Immature natural killer cell (primary cell): ENCODE results near the gene CD82. TPM values are rescaled to one million over a fixed set of nuclear protein-coding genes. Genes with fewer than 3 reads are reported as not detected.

Experiments
- DNase-seq, 3 donors: peaks; one replicate each; pipeline ENCODE4 v3.0.0; 2022; ENCODE audit warnings: mixed read lengths in 1 of 3
- H3K27ac Mint-ChIP-seq, 6 donors: one replicate each; pipeline ENCODE4 v1.8.0; 2020; ENCODE audit warnings: mixed read lengths in 6 of 6, mild to moderate bottlenecking in 5 of 6, inconsistent platforms in 4 of 6, moderate library complexity in 3 of 6
- H3K27me3 Mint-ChIP-seq, 3 donors: one replicate each; pipeline ENCODE4 v1.8.0; 2020 to 2021; ENCODE audit warnings: low read depth in 3 of 3, mild to moderate bottlenecking in 3 of 3, mixed read lengths in 3 of 3, moderate library complexity in 3 of 3, inconsistent platforms in 1 of 3
- H3K36me3 Mint-ChIP-seq, 3 donors: one replicate each; pipeline ENCODE4 v1.8.0; 2020; ENCODE audit warnings: mixed read lengths in 3 of 3, inconsistent platforms in 2 of 3, mild to moderate bottlenecking in 2 of 3
- H3K4me1 Mint-ChIP-seq, 2 donors: one replicate each; pipeline ENCODE4 v1.8.0; 2020; ENCODE audit warnings: inconsistent platforms in 2 of 2, mild to moderate bottlenecking in 2 of 2, mixed read lengths in 2 of 2, moderate library complexity in 1 of 2
- H3K4me3 Mint-ChIP-seq, 5 donors: one replicate each; pipeline ENCODE4 v1.8.0; 2020; ENCODE audit warnings: mild to moderate bottlenecking in 5 of 5, mixed read lengths in 5 of 5, inconsistent platforms in 3 of 5, moderate library complexity in 3 of 5
- H3K9me3 Mint-ChIP-seq, 6 donors: one replicate each; pipeline ENCODE4 v1.8.0; 2020; ENCODE audit warnings: mild to moderate bottlenecking in 6 of 6, mixed read lengths in 6 of 6, inconsistent platforms in 4 of 6, moderate library complexity in 3 of 6
- polyA plus RNA-seq, 3 donors: library from polyadenylated mRNA; unstranded; fragments of 300-500 nt; fragmentation: Illumina TruSeq; gene quantifications; one replicate each; pipeline ENCODE4 v1.2.3, GENCODE V29; 2021

The CD82 gene, protein sequence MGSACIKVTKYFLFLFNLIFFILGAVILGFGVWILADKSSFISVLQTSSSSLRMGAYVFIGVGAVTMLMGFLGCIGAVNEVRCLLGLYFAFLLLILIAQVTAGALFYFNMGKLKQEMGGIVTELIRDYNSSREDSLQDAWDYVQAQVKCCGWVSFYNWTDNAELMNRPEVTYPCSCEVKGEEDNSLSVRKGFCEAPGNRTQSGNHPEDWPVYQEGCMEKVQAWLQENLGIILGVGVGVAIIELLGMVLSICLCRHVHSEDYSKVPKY
- 10 to 100 TPM in 2 of 3 donors, 1 to 10 TPM in 1; 9.7 to 15.7 (median 10.7) TPM for polyA plus RNA-seq

DNA sequence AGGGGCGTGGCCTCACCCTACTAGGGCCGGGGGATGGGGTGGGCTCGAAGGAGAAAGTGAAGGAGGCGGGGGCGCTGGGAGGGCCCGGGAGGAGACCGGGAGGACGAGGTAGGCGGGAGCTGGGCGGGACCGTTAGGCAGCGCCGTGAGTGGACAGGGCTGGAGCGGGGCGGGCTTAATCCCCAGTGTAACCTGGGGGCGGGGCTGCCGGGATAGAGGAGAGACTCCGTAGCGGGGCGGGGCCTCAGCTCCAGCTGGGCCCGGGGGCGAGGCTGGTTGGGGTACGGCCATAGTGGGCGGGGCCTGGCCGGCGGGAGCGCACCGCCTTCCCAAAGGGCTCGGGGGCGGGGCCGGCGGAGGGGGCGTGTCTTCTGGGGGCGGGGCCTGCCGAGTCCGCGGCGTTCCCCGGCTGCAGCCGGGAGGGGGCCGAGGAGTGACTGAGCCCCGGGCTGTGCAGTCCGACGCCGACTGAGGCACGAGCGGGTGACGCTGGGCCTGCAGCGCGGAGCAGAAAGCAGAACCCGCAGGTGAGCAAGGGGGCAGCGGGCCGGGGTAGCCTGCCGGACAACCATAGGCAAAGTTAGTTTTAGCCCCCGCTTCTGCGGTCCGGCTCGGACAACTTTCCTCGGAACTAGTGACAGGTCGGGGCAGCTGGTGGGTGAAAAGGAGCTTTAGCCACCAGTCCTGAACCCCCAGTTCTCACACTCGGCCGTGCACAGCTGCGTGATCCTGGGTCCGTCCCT lies at the start of gene CD82:
TSS of gene CD82 (plus strand) at position 453 of the 742 bp plus-strand sequence. CDS start 29,000 bp downstream, outside the sequence.
- peak within 1 kb of the TSS; percentile 53 to 82 (median 72) for H3K27ac Mint-ChIP-seq
- H3K9me3 Mint-ChIP-seq, result no peaks in the 10 kb centered on the region
- H3K27me3 Mint-ChIP-seq, result peaks cover 2 to 12% (median 3%) of the 10 kb centered on the region in 3 donors
- peaks cover 37 to 44% of the 10 kb centered on the region in 2 donors for H3K4me1 Mint-ChIP-seq
- peak; percentile 92 to 95 (median 95) for DNase-seq
- peak within 1 kb of the TSS; percentile 80 to 87 (median 81) for H3K4me3 Mint-ChIP-seq
- H3K36me3 Mint-ChIP-seq, result no peaks in the 10 kb centered on the region

DNA sequence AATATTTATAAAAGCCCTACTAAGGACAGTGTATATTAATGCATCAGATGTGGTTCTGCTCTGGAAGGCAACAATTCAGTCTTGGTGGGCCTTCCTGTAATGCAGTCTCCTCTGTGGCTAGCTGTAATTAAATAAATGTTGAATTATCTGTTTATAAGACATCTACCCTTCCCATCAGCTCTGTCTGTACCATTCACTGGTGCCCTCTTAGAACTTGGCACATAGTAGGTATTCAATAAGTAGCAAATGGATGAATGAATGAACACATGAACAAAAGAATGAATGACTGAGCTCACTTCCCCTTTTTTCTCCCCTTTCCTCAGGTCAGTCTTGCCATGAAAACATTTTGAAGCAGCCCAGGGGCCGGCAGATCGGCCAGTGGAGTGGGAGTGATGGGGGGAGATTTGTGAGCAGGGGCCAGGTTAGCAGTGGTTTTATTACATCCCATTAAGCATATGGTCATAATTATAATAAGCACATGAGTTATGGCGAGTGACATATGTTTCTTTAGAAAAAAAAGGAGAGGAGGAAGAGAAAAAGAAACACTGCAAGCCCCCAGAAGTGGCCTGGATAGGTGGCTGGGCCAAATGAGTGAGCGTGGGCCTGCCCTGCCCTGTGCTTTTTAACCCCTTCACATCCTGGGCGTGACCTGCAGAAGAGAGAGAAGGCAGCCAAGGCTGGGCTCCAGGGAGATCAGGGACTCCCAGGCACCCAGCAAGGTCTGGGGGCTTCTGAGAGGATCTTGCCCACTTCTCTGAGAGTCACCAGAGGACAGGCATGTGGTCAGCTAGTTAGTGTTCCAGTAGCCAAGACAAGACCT lies 48.6 kb upstream of the CD82 start:
- Mint-ChIP-seq H3K4me3 (no peak overlapping the region), H3K27me3 (peaks cover 0 to 7% (median 2%) of the 10 kb centered on the region in 3 donors)

DNA sequence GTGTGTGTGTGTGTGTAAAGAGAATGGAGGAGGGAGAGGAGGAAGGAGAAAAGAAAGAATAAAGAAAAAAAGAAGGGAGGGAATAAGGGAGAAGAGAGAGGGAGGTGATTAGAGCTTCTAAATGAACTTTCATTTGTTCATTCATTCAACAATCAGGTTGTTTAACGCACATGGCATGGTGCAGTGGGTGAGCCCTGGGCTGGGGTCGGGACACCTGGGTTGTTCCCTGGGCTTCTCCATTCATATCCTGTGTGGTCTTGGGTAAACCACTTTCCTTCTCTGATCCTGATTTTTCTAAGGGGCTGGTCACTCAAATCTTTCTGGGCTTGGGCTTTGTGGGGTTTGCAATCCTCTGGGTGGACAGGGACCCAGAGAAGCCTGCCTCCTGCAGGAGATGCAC lies 47.9 kb upstream of the CD82 start:
- Mint-ChIP-seq H3K27ac (no peak overlapping the region), H3K36me3 (no peaks in the 10 kb centered on the region), H3K9me3 (no peaks in the 10 kb centered on the region), H3K4me3 (no peak overlapping the region), H3K4me1 (no peaks in the 10 kb centered on the region), H3K27me3 (peaks cover 0 to 7% (median 2%) of the 10 kb centered on the region in 3 donors)
- DNase-seq, result no peak

More for the DNA sequence above, 48.6 kb upstream of the CD82 start:
- Mint-ChIP-seq H3K27ac (no peak overlapping the region), H3K4me1 (no peaks in the 10 kb centered on the region), H3K36me3 (no peaks in the 10 kb centered on the region), H3K9me3 (no peaks in the 10 kb centered on the region)
- no peak for DNase-seq

DNA sequence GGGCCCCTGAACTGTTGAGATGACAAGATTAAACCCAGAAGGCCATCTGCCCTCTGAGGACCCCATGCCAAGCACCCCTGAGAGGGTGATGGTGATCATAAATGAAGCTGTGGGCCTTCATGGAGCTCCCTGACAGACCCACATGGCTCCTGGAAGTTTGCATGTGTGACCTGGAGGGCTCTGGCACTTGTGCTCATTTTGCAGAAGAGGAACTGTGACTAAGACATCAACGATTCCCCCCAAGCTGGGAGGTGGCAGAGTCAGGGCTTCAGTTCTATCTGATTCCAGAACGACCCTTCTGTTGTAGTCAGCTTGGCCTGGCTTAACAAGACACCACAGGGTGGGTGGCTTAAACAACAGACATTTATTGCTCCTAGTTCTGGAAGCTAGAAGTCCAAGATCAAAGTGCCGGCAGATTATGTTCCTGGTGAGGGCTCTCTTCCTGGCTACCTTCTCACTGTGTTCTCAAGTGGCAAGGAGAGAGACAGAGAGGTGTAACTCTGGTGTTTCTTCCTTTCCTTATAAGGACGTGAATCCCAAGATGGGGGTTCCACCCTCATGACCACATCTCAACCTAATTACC lies 46.4 kb upstream of the CD82 start:
- Mint-ChIP-seq H3K4me1 (no peaks in the 10 kb centered on the region), H3K27me3 (peaks cover 0 to 7% (median 2%) of the 10 kb centered on the region in 3 donors), H3K27ac (no peak overlapping the region), H3K36me3 (no peaks in the 10 kb centered on the region), H3K9me3 (no peaks in the 10 kb centered on the region), H3K4me3 (no peak overlapping the region)
- no peak for DNase-seq

DNA sequence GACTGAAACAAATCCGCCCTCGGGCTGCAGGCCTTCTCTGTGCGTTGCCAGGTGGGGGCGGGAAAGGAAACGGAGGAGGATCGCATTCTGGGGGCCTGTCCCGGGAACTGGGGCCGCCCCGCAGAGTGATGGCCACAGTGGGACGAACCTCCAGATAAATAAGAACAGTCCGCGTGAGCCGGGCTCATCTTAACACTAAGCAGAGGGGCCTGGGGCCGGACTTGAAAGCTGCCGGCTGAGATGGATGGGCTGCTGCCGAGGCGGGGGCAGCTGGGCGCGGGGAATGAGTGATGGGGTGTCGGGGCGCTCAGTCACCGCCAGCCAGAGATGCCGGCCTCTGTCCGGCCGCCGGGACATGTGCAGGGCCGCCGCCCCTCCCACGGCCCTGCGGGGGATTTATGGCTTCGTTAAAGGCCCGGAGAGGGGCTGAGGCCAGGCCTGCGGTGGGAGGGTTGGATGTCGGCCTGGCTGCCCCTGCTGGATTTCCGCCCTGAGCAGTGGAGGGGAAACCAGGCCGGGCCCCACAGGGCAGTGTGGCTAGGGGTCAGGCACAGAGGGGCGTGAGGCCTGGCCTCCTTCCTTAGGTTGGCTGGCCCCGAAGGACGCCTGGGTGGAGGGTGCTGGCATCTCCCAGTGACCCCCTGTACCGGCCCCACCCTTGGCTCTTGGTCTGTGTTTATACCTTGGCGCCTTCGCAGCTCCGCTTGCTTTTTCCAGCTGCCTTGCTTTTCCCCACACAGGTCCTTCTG lies 45.3 kb upstream of the CD82 start:
- H3K4me1 Mint-ChIP-seq, result no peaks in the 10 kb centered on the region
- no peaks in the 10 kb centered on the region for H3K9me3 Mint-ChIP-seq
- H3K27ac Mint-ChIP-seq, result no peak overlapping the region
- H3K4me3 Mint-ChIP-seq, result no peak overlapping the region
- peaks cover 0 to 4% (median 0%) of the 10 kb centered on the region in 3 donors for H3K27me3 Mint-ChIP-seq
- H3K36me3 Mint-ChIP-seq, result no peaks in the 10 kb centered on the region
- DNase-seq, result no peak

DNA sequence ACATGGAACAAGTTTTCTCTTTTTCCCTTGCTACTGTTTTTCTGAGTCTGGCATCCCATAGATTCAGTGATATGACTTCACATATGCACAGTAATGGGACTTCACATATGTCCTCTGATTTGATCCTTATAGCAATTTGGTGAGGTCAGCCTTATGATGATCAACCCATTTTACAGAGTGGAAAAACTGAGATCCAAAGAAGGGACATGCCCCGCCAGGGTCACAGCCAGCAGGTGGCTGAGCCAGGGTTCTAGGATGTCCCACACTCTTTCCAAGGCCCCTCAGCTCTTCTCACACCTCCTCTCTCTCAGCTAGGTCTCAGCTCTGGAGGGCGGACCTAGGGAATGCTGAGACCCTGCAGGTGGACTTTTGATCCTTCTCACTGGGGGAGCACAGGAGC lies 44.3 kb upstream of the CD82 start:
- Mint-ChIP-seq H3K4me1 (no peaks in the 10 kb centered on the region), H3K36me3 (no peaks in the 10 kb centered on the region), H3K4me3 (no peak overlapping the region), H3K9me3 (no peaks in the 10 kb centered on the region), H3K27ac (no peak overlapping the region), H3K27me3 (peaks cover 0 to 4% (median under 1%) of the 10 kb centered on the region in 3 donors)
- no peak for DNase-seq

DNA sequence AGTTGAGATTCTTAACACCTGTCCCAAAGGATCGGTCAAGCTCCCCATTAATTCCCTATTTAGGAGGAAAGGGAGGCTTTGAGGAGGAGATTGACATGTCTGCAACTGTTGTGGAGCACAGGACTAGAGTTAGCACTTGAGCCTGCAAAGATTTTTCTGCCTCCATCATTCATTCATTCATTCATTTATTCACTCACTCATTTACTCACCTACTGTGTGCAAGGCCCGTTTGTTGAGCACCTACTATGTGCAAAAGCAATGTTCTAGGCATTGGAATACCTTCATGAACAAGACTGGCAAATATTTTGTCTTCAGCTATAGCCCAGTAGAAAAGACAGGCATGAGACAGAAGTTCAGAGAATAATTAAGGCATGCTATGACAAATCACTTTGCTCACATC lies 43.2 kb upstream of the CD82 start:
- Mint-ChIP-seq H3K9me3 (no peaks in the 10 kb centered on the region), H3K27me3 (peaks cover 0 to 4% (median 2%) of the 10 kb centered on the region in 3 donors), H3K4me1 (no peaks in the 10 kb centered on the region), H3K4me3 (no peak overlapping the region), H3K27ac (no peak overlapping the region), H3K36me3 (no peaks in the 10 kb centered on the region)
- DNase-seq, result no peak

DNA sequence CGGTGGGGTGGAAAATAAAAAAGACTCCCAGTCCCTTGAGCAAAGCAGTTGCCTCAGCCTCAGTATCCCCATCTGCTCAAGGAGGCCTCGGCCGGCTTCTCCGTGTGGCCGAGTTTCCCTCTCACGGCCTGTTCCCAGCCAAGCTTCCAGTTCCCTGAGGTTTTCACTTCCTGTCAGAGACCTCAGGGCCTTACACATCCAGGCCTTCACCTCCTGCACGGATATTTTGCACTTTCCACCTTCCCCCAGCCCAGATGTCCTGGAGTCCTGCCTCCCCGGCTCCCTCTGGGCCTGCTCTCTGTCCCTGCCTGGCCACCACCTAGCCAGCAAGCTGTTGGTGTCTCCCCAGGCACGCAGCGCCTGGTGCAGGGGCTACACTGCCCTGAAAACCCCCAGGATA lies 41.1 kb upstream of the CD82 start:
- H3K4me1 Mint-ChIP-seq, result no peaks in the 10 kb centered on the region
- H3K9me3 Mint-ChIP-seq, result no peaks in the 10 kb centered on the region
- peaks cover 0 to 4% (median 2%) of the 10 kb centered on the region in 3 donors for H3K27me3 Mint-ChIP-seq
- no peaks in the 10 kb centered on the region for H3K36me3 Mint-ChIP-seq
- DNase-seq, result no peak
- H3K27ac Mint-ChIP-seq, result no peak overlapping the region
- no peak overlapping the region for H3K4me3 Mint-ChIP-seq

DNA sequence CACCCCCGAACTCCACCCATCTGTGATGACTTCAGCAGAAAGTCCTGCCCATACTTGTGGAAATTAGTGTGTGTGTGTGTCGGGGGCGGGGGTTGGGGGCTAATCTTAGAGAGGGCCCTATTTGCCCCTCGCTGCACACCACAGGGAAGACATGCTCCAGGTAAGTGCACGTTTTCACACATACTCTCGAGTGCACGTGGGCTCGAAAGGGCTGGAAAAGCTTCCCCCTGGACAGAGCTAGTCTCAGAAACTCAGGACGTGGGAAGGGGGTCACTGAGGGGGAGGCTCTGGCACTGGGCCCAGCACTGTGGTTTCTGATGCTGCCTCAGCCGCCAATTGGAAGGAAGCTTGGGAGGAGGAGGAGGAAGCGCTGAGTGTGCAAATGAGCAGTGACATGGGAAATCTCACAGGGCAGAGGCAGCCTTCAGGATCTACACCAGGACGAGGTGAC lies 40.7 kb upstream of the CD82 start:
- no peaks in the 10 kb centered on the region for H3K9me3 Mint-ChIP-seq
- H3K4me1 Mint-ChIP-seq, result no peaks in the 10 kb centered on the region
- no peak for DNase-seq
- H3K36me3 Mint-ChIP-seq, result no peaks in the 10 kb centered on the region
- H3K27me3 Mint-ChIP-seq, result peaks cover 2 to 4% (median 2%) of the 10 kb centered on the region in 3 donors
- no peak overlapping the region for H3K4me3 Mint-ChIP-seq
- H3K27ac Mint-ChIP-seq, result no peak overlapping the region

DNA sequence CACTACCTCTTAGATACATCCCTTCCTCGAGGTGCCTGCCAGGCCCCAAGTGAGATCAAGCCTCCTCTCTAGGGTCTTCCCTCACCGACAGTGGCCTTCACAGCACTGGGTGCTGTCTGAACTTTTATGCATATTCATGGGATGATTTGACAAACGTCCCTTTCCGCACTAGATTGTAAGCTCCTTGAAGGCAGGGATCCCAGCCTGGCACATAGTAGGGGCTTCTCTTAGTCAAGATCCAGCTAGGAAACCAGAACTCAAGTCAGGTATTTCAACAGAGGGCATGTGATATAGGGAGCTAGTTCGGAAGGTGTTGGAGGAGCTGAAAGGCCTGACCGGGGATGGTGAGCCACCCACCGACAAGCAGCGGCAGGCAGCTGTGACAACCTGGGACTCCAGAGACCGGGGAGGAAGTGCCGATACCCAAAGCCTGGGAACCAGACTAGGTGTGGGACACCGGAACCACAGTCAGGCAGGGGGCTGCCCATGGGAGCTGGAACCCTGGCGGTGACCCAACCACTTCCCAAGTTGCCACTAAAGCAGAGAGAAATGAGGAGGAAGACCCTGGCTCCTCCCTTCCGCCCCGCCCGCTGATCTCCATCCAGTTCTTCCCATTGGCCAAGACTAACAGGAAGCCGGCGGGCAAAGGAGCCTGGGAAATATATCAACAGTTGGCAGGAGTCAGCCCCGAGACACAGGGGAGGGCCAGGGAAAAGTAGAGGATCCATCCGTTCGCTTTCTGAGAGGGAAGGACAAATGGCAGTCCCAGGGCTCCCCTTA lies 39.8 kb upstream of the CD82 start:
- no peak for DNase-seq
- Mint-ChIP-seq H3K27ac (no peak overlapping the region), H3K36me3 (no peaks in the 10 kb centered on the region), H3K4me1 (no peaks in the 10 kb centered on the region), H3K4me3 (no peak overlapping the region), H3K27me3 (peaks cover 2 to 3% (median 3%) of the 10 kb centered on the region in 3 donors), H3K9me3 (no peaks in the 10 kb centered on the region)

DNA sequence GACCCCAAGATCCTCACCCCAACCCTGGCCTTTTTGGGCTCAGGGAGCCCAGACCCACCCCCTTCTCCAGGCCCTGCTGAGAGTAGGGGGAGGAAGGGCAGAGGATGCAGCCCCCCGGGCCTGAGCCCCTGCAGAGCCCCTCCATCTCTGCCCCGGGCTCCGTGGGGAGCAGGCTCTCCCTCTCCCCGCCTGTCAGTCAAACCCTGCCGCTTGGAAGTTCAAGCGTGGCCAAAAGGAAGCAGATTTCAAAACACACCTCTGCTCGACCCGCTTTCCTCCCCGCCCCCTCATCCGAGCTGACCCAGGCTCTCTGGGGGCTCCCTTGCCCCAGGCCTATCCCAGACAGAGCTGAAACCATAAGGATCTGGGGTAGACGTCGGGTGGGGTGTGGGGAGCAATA lies 39.0 kb upstream of the CD82 start:
- Mint-ChIP-seq H3K27ac (no peak overlapping the region), H3K4me1 (no peaks in the 10 kb centered on the region), H3K4me3 (no peak overlapping the region), H3K27me3 (peaks cover 0 to 4% (median 2%) of the 10 kb centered on the region in 3 donors), H3K36me3 (no peaks in the 10 kb centered on the region), H3K9me3 (no peaks in the 10 kb centered on the region)
- DNase-seq, result no peak

DNA sequence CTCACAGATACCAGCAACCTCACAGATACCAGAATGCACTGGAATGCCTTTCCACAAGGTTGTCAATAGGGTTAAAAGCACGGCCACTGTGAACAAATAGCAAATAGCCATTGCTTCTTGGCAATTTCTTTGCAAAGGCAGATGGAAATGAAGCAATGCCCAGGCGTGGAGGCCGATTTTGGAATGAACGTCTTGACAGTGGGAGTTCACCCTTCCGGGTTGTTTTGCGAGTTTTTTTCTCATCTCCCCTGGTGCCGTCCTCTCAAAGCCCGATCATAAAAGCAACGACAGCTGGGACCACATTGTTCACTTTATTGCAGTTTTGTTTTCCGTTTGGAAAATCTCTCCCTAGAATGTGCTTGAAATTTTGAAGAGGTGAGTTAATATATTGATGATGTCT lies 38.0 kb upstream of the CD82 start:
- H3K4me1 Mint-ChIP-seq, result no peaks in the 10 kb centered on the region
- H3K9me3 Mint-ChIP-seq, result no peaks in the 10 kb centered on the region
- H3K27ac Mint-ChIP-seq, result no peak overlapping the region
- no peak overlapping the region for H3K4me3 Mint-ChIP-seq
- no peaks in the 10 kb centered on the region for H3K36me3 Mint-ChIP-seq
- no peak for DNase-seq
- H3K27me3 Mint-ChIP-seq, result peaks cover 0 to 6% (median 2%) of the 10 kb centered on the region in 3 donors
